Neuronal stem cell (in vitro differentiated cells): Measurements from ENCODE around the gene RNASEH2C.

Source experiments
- DNase-seq: peaks from one replicate; pipeline ENCODE4 v3.0.0-alpha.2; 2013; ENCODE audit warnings: low spot score
- H2AFZ ChIP-seq: one replicate; pipeline ENCODE4 v1.6.1; 2013; ENCODE audit warnings: mild to moderate bottlenecking, low read length, inconsistent platforms
- H2AK5ac ChIP-seq: 2 replicates; pipeline ENCODE4 v1.6.1; 2013; ENCODE audit warnings: low read depth, mild to moderate bottlenecking, inconsistent platforms, low read length, moderate library complexity, mixed read lengths
- H2BK120ac ChIP-seq: 2 replicates; pipeline ENCODE4 v1.6.1; 2013; ENCODE audit warnings: low read depth, mild to moderate bottlenecking, inconsistent platforms, low read length, moderate library complexity, mixed read lengths
- H2BK12ac ChIP-seq: one replicate; pipeline ENCODE4 v1.6.1; 2013; ENCODE audit warnings: low read length, inconsistent platforms
- H2BK15ac ChIP-seq: 2 replicates; pipeline ENCODE4 v1.6.1; 2013; ENCODE audit warnings: mild to moderate bottlenecking, low read length, inconsistent platforms, mixed read lengths
- H2BK5ac ChIP-seq: one replicate; pipeline ENCODE4 v1.6.1; 2013; ENCODE audit warnings: inconsistent platforms, mild to moderate bottlenecking, low read length, moderate library complexity
- H3K14ac ChIP-seq: one replicate; pipeline ENCODE4 v1.6.1; 2013; ENCODE audit warnings: low read length, inconsistent platforms
- H3K18ac ChIP-seq: 2 replicates; pipeline ENCODE4 v1.6.1; 2013; ENCODE audit warnings: low read length, inconsistent platforms
- H3K23ac ChIP-seq: 2 replicates; pipeline ENCODE4 v1.6.1; 2013; ENCODE audit warnings: low read depth, mild to moderate bottlenecking, mixed read lengths, low read length, inconsistent platforms; ENCODE audit not compliant: poor library complexity
- H3K27ac ChIP-seq: replicated peaks from 3 replicates; pipeline ENCODE4 v1.5.1; 2013; ENCODE audit warnings: low read length, inconsistent platforms
- H3K27me3 ChIP-seq, 3 experiments: 2 replicates each; pipeline ENCODE4 v1.6.1; 2013; ENCODE audit warnings: low read length in 3 of 3, mild to moderate bottlenecking in 2 of 3, inconsistent platforms in 1 of 3, low read depth in 1 of 3, mixed read lengths in 1 of 3, moderate library complexity in 1 of 3; ENCODE audit not compliant: control insufficient read depth in 3 of 3, insufficient read depth in 3 of 3
- H3K36me3 ChIP-seq, 2 donors: replicated peaks in 1 of 2; 2 replicates each; pipeline ENCODE4 v1.6.1; 2013; ENCODE audit warnings: low read length in 2 of 2; ENCODE audit not compliant: control insufficient read depth in 2 of 2, insufficient read depth in 2 of 2
- H3K4ac ChIP-seq: 2 replicates; pipeline ENCODE4 v1.6.1; 2013; ENCODE audit warnings: inconsistent platforms, mild to moderate bottlenecking, low read length, moderate library complexity
- H3K4me1 ChIP-seq, 2 donors: 1 replicate in 1 of 2; 2 replicates in 1 of 2; pipeline ENCODE4 v1.6.1; 2013; ENCODE audit warnings: low read length in 2 of 2, low read depth in 1 of 2; ENCODE audit not compliant: control insufficient read depth in 2 of 2, insufficient read depth in 1 of 2
- H3K4me2 ChIP-seq: one replicate; pipeline ENCODE4 v1.6.1; 2013; ENCODE audit warnings: mild to moderate bottlenecking, low read length, inconsistent platforms; ENCODE audit not compliant: insufficient read depth, poor library complexity, severe bottlenecking
- H3K4me3 ChIP-seq, 2 donors: 2 replicates each; pipeline ENCODE4 v1.5.1; 2013; ENCODE audit warnings: low read length in 2 of 2, mild to moderate bottlenecking in 2 of 2, inconsistent platforms in 1 of 2, moderate library complexity in 1 of 2
- H3K79me1 ChIP-seq: one replicate; pipeline ENCODE4 v1.6.1; 2013; ENCODE audit warnings: low read depth, mild to moderate bottlenecking, inconsistent platforms, low read length, moderate library complexity
- H3K9ac ChIP-seq: one replicate; pipeline ENCODE4 v1.6.1; 2013; ENCODE audit warnings: mild to moderate bottlenecking, low read depth, low read length, inconsistent platforms; ENCODE audit not compliant: poor library complexity
- H3K9me3 ChIP-seq, 2 donors: replicated peaks in 1 of 2; 2 replicates each; pipeline versions ENCODE3 to v1.6.1; 2013; ENCODE audit warnings: low read length in 2 of 2, mild to moderate bottlenecking in 2 of 2, inconsistent platforms in 1 of 2, low read depth in 1 of 2, mixed read lengths in 1 of 2, moderate library complexity in 1 of 2; ENCODE audit not compliant: control insufficient read depth in 2 of 2, insufficient read depth in 1 of 2
- H4K8ac ChIP-seq: one replicate; pipeline ENCODE4 v1.6.1; 2013; ENCODE audit warnings: low read depth, mild to moderate bottlenecking, inconsistent platforms, low read length, moderate library complexity
- H4K91ac ChIP-seq: one replicate; pipeline ENCODE4 v1.6.1; 2013; ENCODE audit warnings: low read length, low read depth, mild to moderate bottlenecking, inconsistent platforms; ENCODE audit not compliant: poor library complexity
- WGBS, 2 donors: extraction: QIAGEN DNeasy Blood & Tissue Kit; methylation state at CpG; one replicate each; pipeline ENCODE4 v1.1.7; 2013; ENCODE audit warnings: missing lambda C conversion rate in 2 of 2, mixed read lengths in 1 of 2; ENCODE audit not compliant: insufficient read length in 2 of 2, insufficient replicate concordance in 1 of 2; ENCODE audit errors: extremely low coverage in 2 of 2; 5-methylcytosine and 5-hydroxymethylcytosine counted together

Gene RNASEH2C

GRCh38 chr11:65719871-65720210 lies 757 bp downstream of the RNASEH2C start:
- Histone ChIP-seq H3K4me3 (peak overlapping the region; percentile 92 to 100), H2BK5ac (peak overlapping the region; percentile 79), H3K36me3 (peaks cover 35 to 53% of the 10 kb centered on the region in 2 donors), H3K27me3 (no peaks in the 10 kb centered on the region), H2BK120ac (no peak overlapping the region), H2BK15ac (no peak overlapping the region), H3K4ac (no peak overlapping the region), H3K18ac (peak overlapping the region; percentile 100), H3K79me1 (peaks cover 4% of the 10 kb centered on the region), H3K9me3 (no peaks in the 10 kb centered on the region), H4K91ac (no peak overlapping the region), H3K27ac (no peak overlapping the region), H4K8ac (no peak overlapping the region), H2BK12ac (no peak overlapping the region), H2AFZ (peak overlapping the region; percentile 94), H3K4me1 (peaks cover 5 to 10% of the 10 kb centered on the region in 2 donors), H2AK5ac (peak overlapping the region; percentile 81), H3K4me2 (peak overlapping the region; percentile 89), H3K14ac (peak overlapping the region; percentile 86), H3K9ac (peak overlapping the region; percentile 99), H3K23ac (peak overlapping the region; percentile 97)
- WGBS, 2 donors = no CpG with 5 or more reads among the region's 17 CpGs
- no peak for DNase-seq

- H3K9ac ChIP-seq = no peak overlapping the region
- no CpG with 5 or more reads among the region's 10 CpGs for WGBS, 2 donors
- H2BK12ac ChIP-seq = no peak overlapping the region
- H3K4me1 ChIP-seq = peaks cover 5 to 10% of the 10 kb centered on the region in 2 donors
- no peak overlapping the region for H2AFZ ChIP-seq
- H3K4ac ChIP-seq = no peak overlapping the region
- no peaks in the 10 kb centered on the region for H3K27me3 ChIP-seq
- no peak overlapping the region for H2BK5ac ChIP-seq
- peak overlapping the region; percentile 40 to 92 for H3K4me3 ChIP-seq
- H3K79me1 ChIP-seq = peaks cover 4% of the 10 kb centered on the region
- H3K18ac ChIP-seq = no peak overlapping the region
- no peak overlapping the region for H3K27ac ChIP-seq
- H4K8ac ChIP-seq = no peak overlapping the region
- peak overlapping the region; percentile 58 for H3K23ac ChIP-seq
- H3K14ac ChIP-seq = no peak overlapping the region
- H2BK120ac ChIP-seq = no peak overlapping the region
- peak overlapping the region; percentile 89 for H3K4me2 ChIP-seq
- H2AK5ac ChIP-seq = no peak overlapping the region
- no peaks in the 10 kb centered on the region for H3K9me3 ChIP-seq
- no peak for DNase-seq
- peaks cover 43 to 62% of the 10 kb centered on the region in 2 donors for H3K36me3 ChIP-seq
- no peak overlapping the region for H2BK15ac ChIP-seq
- H4K91ac ChIP-seq = no peak overlapping the region
These were observed 1.6 kb downstream of the RNASEH2C start for GRCh38 chr11:65718964-65719492.

GRCh38 chr11:65718531-65718930 lies 2.1 kb downstream of the RNASEH2C start:
- Histone ChIP-seq H2BK15ac (no peak overlapping the region), H3K14ac (no peak overlapping the region), H3K27me3 (no peaks in the 10 kb centered on the region), H2BK12ac (no peak overlapping the region), H3K18ac (no peak overlapping the region), H3K9ac (no peak overlapping the region), H3K79me1 (peaks cover 4% of the 10 kb centered on the region), H3K4me1 (peaks cover 5 to 10% of the 10 kb centered on the region in 2 donors), H3K4me3 (peak overlapping the region; percentile 40 to 92), H2AFZ (no peak overlapping the region), H4K91ac (no peak overlapping the region), H4K8ac (no peak overlapping the region), H3K4me2 (no peak overlapping the region), H2BK5ac (no peak overlapping the region), H3K9me3 (no peaks in the 10 kb centered on the region), H3K23ac (peak overlapping the region; percentile 58), H3K4ac (no peak overlapping the region), H2BK120ac (no peak overlapping the region), H3K36me3 (peaks cover 48 to 67% of the 10 kb centered on the region in 2 donors), H3K27ac (no peak overlapping the region), H2AK5ac (no peak overlapping the region)
- no CpG with 5 or more reads among the region's 4 CpGs for WGBS, 2 donors
- DNase-seq = no peak

- Histone ChIP-seq H4K91ac (no peak overlapping the region), H2BK5ac (no peak overlapping the region), H3K4me1 (peaks cover 6 to 11% of the 10 kb centered on the region in 2 donors), H3K9ac (peak overlapping the region; percentile 24), H3K14ac (no peak overlapping the region), H3K79me1 (peaks cover 6% of the 10 kb centered on the region), H3K4ac (no peak overlapping the region), H2AFZ (no peak overlapping the region), H3K4me3 (no peak overlapping the region), H3K18ac (no peak overlapping the region), H2BK15ac (no peak overlapping the region), H3K9me3 (no peaks in the 10 kb centered on the region), H3K27me3 (no peaks in the 10 kb centered on the region), H3K27ac (no peak overlapping the region), H2BK120ac (no peak overlapping the region), H2BK12ac (no peak overlapping the region), H3K4me2 (no peak overlapping the region), H3K36me3 (peaks cover 53 to 73% of the 10 kb centered on the region in 2 donors), H4K8ac (no peak overlapping the region), H2AK5ac (no peak overlapping the region), H3K23ac (no peak overlapping the region)
- no CpG with 5 or more reads among the region's 6 CpGs for WGBS, 2 donors
- DNase-seq = no peak
These were observed 2.7 kb downstream of the RNASEH2C start for GRCh38 chr11:65717906-65718305.
